ENCODE data around the gene TBXAS1. TPM values are rescaled to one million over a fixed set of nuclear protein-coding genes. Genes with fewer than 3 reads are reported as not detected.

The TBXAS1 gene
- total RNA-seq, 1 donor from 2014 or later: 1.3 TPM

- DNase-seq (ENCODE audit: low spot score): no peak
- no peak for TF ChIP-seq CTCF (IDR thresholded peaks at IDR 0.05; ENCODE audit: unreplicated experiment)
- H3K27ac Mint-ChIP-seq (ENCODE audit: unreplicated experiment): no peak overlapping the region
- H3K4me1 Mint-ChIP-seq (ENCODE audit: unreplicated experiment): peaks cover 30% of the 10 kb centered on the region
- H3K27me3 Mint-ChIP-seq (ENCODE audit: unreplicated experiment): peaks cover 2% of the 10 kb centered on the region
- no peak overlapping the region for H3K4me3 Mint-ChIP-seq (ENCODE audit: unreplicated experiment)
- peaks cover 4% of the 10 kb centered on the region for H3K9me3 Mint-ChIP-seq (ENCODE audit: unreplicated experiment)
- peaks cover 3% of the 10 kb centered on the region for H3K36me3 Mint-ChIP-seq (ENCODE audit: low read depth, unreplicated experiment)
Measured at GRCh38 chr7:139941866-139942265, 112.8 kb downstream of the TBXAS1 start.

- H3K4me3 Mint-ChIP-seq (ENCODE audit: unreplicated experiment): no peak overlapping the region
- no peak for TF ChIP-seq CTCF (IDR thresholded peaks at IDR 0.05; ENCODE audit: unreplicated experiment)
- H3K27me3 Mint-ChIP-seq (ENCODE audit: unreplicated experiment): peaks cover 2% of the 10 kb centered on the region
- DNase-seq (ENCODE audit: low spot score): no peak
- peaks cover 23% of the 10 kb centered on the region for H3K4me1 Mint-ChIP-seq (ENCODE audit: unreplicated experiment)
- H3K36me3 Mint-ChIP-seq (ENCODE audit: low read depth, unreplicated experiment): peaks cover 3% of the 10 kb centered on the region
- peaks cover 4% of the 10 kb centered on the region for H3K9me3 Mint-ChIP-seq (ENCODE audit: unreplicated experiment)
- H3K27ac Mint-ChIP-seq (ENCODE audit: unreplicated experiment): no peak overlapping the region
Measured at GRCh38 chr7:139942636-139943035, 113.6 kb downstream of the TBXAS1 start.

GRCh38 chr7:139943401-139943800, 114.3 kb downstream of the TBXAS1 start:
- no peak for DNase-seq (ENCODE audit: low spot score)
- Mint-ChIP-seq H3K9me3 (ENCODE audit: unreplicated experiment) (peaks cover 4% of the 10 kb centered on the region), H3K27me3 (ENCODE audit: unreplicated experiment) (peaks cover 2% of the 10 kb centered on the region), H3K36me3 (ENCODE audit: low read depth, unreplicated experiment) (peaks cover 3% of the 10 kb centered on the region), H3K27ac (ENCODE audit: unreplicated experiment) (no peak overlapping the region), H3K4me1 (ENCODE audit: unreplicated experiment) (peaks cover 15% of the 10 kb centered on the region), H3K4me3 (ENCODE audit: unreplicated experiment) (no peak overlapping the region)
- no peak for TF ChIP-seq CTCF (IDR thresholded peaks at IDR 0.05; ENCODE audit: unreplicated experiment)

GRCh38 chr7:139944248-139944647, 115.2 kb downstream of the TBXAS1 start:
- TF ChIP-seq CTCF (IDR thresholded peaks at IDR 0.05; ENCODE audit: unreplicated experiment): no peak
- H3K27me3 Mint-ChIP-seq (ENCODE audit: unreplicated experiment): peaks cover 2% of the 10 kb centered on the region
- no peak overlapping the region for H3K4me3 Mint-ChIP-seq (ENCODE audit: unreplicated experiment)
- H3K36me3 Mint-ChIP-seq (ENCODE audit: low read depth, unreplicated experiment): peaks cover 3% of the 10 kb centered on the region
- peaks cover 11% of the 10 kb centered on the region for H3K4me1 Mint-ChIP-seq (ENCODE audit: unreplicated experiment)
- H3K9me3 Mint-ChIP-seq (ENCODE audit: unreplicated experiment): peaks cover 4% of the 10 kb centered on the region
- DNase-seq (ENCODE audit: low spot score): no peak
- H3K27ac Mint-ChIP-seq (ENCODE audit: unreplicated experiment): no peak overlapping the region

- Mint-ChIP-seq H3K36me3 (ENCODE audit: low read depth, unreplicated experiment) (peaks cover 3% of the 10 kb centered on the region), H3K4me1 (ENCODE audit: unreplicated experiment) (no peaks in the 10 kb centered on the region), H3K4me3 (ENCODE audit: unreplicated experiment) (no peak overlapping the region), H3K27ac (ENCODE audit: unreplicated experiment) (no peak overlapping the region), H3K27me3 (ENCODE audit: unreplicated experiment) (no peaks in the 10 kb centered on the region), H3K9me3 (ENCODE audit: unreplicated experiment) (peaks cover 4% of the 10 kb centered on the region)
- no peak for TF ChIP-seq CTCF (IDR thresholded peaks at IDR 0.05; ENCODE audit: unreplicated experiment)
- DNase-seq (ENCODE audit: low spot score): no peak
Measured at GRCh38 chr7:139946533-139946932, 117.5 kb downstream of the TBXAS1 start.
